CD4-positive, alpha-beta T cell treated with Interleukin-4 for 4 hours (primary cell): ENCODE results near the gene SIGLEC8.
A peak's percentile ranks its signal among the peaks of the same experiment; 100 is the strongest.
"Not testable (repeated sequence)": the region's sequence is repeated elsewhere in the genome, so short reads cannot be mapped to it uniquely, and the experiment has no call there.

Experiments used
- DNase-seq: peaks from one replicate; pipeline ENCODE4 v3.0.0-alpha.2; 2020

SIGLEC8 gene

GRCh38 chr19:51458051-51458645 lies at the start of gene SIGLEC8:
Gene SIGLEC8, minus strand, starts transcription at chr19:51458454. Its CDS starts 67 bp downstream, at chr19:51458387.
- no peak for DNase-seq

GRCh38 chr19:51507640-51508058 lies 49.4 kb upstream of the SIGLEC8 start:
- no peak for DNase-seq

GRCh38 chr19:51507192-51507591 lies 48.9 kb upstream of the SIGLEC8 start:
- no peak for DNase-seq

DNA sequence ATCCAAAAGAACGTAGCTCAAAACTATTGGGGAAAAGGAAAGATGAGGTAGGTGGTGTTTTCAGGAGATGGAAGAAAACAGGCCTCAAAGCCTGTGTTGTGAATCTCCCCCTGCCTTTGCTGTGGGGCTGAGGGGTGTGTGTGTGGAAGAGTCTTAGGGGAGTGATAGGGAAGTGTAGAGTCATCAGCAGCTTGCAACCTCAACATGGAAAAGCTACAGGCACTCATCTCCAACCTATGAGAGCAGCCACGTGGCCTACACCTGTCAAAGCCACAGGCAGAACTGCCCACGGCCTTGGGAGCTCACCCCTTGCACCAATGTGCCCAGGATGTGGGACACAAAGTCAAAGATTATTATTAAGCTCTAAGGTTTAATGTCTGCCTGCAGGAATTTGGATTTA lies 47.6 kb upstream of the SIGLEC8 start:
- DNase-seq, result no peak

GRCh38 chr19:51503896-51504295 lies 45.6 kb upstream of the SIGLEC8 start:
- no peak for DNase-seq

- no peak for DNase-seq
These were observed 45.1 kb upstream of the SIGLEC8 start for GRCh38 chr19:51503286-51503817.

- DNase-seq, result no peak
These were observed 43.5 kb upstream of the SIGLEC8 start, which contains the start of gene SIGLEC12 for GRCh38 chr19:51501594-51502263. Gene SIGLEC12, minus strand, starts transcription at chr19:51501800. Its CDS starts 67 bp downstream, at chr19:51501733.

GRCh38 chr19:51500931-51501330 lies 42.7 kb upstream of the SIGLEC8 start:
- DNase-seq, result not testable (repeated sequence)

DNA sequence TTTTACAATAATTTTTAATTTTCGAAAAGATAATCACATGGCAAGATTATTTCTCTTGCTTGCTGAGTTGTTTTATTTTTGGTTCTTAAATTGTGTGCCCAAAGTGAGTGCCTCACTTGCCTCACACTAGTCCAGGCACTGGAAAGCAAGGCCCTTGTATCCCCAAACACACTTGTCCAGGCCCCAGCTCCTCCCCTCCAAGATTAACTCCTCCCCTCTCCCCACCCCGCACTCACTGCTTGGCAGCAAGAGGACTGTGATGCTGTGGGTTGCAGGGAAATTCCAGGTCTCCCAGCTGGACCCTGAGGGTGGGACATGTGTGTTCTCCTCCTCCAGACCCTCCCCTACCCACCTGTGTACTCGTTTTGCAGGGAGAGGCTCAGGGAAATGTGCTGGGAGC lies 39.4 kb upstream of the SIGLEC8 start:
- DNase-seq, result no peak

DNA sequence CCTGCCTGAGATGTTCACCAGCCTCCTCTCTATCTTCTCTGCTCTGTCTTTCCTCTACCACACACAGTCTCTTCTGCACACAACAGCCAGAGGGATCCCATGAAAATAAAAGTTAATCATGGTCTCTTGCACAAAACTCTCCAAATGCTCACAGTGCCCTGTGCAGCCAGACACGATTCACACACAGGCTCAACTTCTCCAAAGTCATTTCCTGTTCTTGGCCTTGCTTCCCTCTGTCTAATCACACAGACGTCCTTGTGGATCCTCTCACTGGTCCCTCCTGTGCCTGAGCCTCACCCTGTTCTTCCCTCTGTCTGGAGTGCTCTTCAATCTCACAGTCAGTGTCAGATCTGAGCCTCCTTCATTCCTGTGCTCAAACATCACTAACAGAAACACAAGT lies 35.5 kb upstream of the SIGLEC8 start:
- DNase-seq, result no peak

GRCh38 chr19:51491586-51491985 lies 33.3 kb upstream of the SIGLEC8 start:
- DNase-seq, result no peak

DNA sequence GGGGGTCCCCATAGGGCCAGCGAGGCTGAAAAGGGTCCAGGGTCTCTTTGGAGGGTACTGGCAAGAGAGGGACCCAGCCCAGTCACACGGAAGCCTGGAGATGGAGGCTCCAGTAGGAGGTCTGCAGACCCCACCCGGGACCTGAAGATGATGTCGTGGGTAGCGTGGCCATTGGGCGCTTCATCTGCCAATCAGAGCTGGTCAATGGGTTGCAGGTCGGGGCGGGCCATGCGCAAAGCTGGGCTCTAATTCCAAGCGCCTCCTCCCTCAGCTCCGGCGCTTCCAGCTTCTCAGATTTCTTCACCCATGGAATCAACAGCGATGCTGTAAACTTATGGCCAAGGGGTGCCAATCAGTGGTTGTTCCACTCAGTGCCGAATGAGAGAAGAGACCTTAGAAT lies 32.4 kb upstream of the SIGLEC8 start:
- no peak for DNase-seq

GRCh38 chr19:51489113-51489512 lies 30.9 kb upstream of the SIGLEC8 start:
- no peak for DNase-seq

- no peak for DNase-seq
These were observed 30.2 kb upstream of the SIGLEC8 start for GRCh38 chr19:51488491-51488890.

DNA sequence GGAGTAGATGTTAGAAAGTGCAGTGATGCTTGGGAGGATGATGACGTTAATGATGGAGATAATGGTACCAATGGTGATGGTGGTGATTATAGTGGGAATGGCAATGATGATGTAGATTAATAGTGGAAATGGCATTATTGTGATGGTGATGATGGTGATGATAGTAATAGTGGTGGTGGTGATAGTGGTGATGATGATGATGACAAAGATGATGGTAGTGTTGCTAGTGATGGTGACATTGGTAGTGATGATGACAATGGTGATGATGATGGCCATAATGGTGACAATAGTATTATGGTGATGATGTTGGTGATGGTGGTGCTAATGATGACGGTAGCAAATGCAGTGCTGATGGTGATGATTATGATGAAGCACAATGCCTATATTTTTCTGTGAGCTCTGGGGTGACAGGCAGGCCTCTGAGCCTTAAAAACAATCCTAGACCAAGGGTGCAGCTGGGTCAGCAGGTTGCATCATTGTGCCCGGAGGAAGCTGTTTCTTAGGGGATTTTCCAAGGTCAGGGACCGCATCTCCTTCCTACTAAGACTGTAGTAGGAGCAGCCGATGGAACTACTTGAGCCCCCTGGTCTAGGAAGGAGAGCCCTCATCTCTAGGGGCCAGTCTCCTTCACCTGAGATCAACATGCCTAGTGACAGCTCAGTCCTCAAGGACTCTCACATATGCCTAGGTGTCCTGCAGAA lies 27.9 kb upstream of the SIGLEC8 start:
- no peak for DNase-seq

- no peak for DNase-seq
These were observed 22.3 kb upstream of the SIGLEC8 start for GRCh38 chr19:51480590-51480989.

DNA sequence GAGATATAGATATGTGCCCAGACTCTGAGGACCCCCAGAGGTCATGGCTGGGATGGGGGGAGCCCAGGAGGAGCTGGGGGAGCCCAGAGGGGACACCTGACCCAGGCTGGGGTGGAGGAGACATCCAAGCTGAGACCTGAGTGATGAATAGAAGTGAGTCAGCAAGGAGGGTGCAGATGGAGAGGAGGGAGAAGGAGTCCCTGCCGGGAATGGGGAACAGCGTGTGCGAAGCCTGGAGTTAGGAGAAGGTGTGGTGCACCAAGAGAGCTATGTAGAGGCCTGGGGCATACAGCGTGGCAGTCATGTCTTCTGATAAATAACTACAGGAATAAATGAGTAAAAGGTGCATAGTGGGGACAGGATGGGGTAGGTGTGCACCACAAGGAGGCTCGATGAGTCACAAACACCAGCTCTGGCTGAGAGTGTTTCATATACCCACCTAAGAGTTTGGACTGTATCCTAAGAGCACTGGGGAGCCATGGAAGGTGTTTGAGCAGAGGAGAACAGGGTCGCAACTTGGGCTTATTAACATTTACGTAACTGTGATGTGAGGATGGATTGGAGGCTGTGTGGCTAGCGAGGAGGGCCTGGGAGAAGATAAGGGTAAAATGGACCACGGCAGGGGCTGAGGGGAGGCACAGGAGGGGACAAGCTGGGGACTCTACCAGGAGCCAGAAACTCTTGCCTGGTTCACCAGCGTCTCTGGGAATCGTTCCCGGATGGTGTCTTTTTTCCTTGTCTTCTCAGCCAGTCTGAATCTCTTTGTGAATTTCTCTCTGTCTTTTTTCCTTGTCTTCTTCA lies 21.5 kb upstream of the SIGLEC8 start:
- DNase-seq, result no peak

DNA sequence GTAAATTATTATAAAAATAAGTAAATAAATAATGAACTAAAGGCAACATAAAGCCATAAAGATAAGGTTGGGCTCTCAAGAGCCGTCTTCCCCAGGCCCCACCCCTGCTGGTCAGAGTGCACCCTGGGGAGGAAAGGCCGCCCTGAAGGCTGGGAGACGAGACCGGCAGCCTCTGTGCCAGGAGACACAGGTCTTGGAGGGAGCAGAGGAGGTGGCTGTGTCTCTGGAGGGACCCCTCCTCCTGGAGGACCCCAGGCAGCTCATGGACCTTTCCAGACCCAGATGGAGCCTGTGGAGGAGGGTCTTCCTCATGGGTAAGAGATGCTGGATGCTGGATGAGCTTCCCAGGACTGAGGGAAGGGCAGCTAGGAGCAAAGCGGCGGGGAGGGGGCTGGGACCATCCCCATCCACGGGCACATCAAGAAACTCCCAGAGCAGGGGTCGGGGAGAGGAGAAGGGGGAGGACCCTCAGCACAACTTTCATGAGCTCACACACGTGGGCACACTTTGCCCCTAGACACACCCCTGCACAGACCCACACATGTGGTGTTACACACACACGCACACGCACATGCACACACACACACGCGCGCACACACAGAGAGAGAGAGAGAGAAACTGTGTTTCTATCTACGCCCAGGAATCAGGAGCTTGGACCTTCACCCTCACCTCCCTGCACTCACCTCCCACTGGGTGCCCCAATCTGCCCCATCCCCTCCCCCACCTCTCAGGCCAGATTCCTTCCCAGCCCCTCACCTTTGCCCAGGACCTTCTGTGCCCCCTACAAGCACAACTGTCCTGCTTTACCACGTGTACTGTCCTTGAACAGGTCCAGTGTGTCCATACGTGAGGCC lies 20.4 kb upstream of the SIGLEC8 start, which contains the start of gene CEACAM18:
Gene CEACAM18 (plus strand): TSS at position 159 of the 854 bp plus-strand sequence.
- no peak for DNase-seq

DNA sequence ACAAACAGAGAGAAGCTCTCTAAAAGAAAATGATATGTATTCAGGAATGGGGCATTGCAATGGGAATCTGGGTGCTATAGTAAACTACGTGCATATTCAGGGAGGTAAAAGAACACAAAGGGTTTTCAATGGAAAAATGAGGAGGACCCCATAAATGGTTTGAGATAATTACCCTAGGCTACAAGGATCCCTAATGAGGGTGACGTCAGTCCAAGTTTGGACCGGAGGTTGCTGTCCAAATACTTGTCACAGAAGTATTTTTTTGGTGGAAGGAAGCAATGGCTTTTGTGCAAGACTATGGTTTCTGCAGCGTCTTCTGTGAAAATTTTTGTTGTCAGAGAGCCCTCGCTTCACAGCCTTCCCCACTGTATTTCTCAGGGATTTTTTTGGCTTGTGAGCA lies 19.1 kb upstream of the SIGLEC8 start:
- no peak for DNase-seq

- DNase-seq, result no peak
These were observed 17.9 kb upstream of the SIGLEC8 start for GRCh38 chr19:51476164-51476563.

DNA sequence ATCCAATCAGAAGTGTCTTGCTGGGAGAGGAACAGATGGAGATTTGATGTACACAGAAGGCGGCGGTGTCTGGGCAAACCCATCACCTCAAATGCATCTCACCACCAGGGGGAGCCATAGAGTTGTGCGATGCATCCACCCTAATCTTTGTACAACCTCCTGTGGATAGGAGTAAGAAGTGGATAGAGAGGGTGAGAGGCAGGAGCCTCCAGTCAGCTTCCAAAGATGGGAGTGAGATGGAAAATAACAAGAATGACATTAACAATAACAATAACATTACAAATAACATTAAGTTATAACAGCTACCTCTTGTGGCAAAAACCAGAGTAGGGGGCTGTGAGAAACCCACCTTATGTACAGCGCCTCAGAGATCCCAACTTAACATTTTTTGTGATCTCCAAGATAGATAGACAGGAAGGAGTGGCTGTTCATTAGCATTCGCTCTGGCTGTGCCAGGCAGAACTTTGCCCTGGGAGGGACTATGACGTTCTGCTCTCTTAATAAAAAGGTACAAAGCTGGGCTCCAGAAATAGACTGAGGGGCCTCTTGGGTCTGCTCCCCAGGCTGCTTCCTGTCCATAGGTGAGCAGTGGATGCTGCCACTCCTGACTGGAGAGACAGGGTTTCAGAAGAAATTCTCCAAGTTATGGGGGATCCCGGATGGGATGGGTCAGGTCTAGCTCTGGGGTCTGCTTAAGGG lies 14.9 kb upstream of the SIGLEC8 start:
- DNase-seq, result peak; percentile 71
